H9 (cell line): Measurements from ENCODE around the gene CTIF. TPM values are rescaled to one million over a fixed set of nuclear protein-coding genes. Genes with fewer than 3 reads are reported as not detected.

ENCODE experiments used
- DNase-seq: peaks from one replicate; pipeline ENCODE4 v3.0.0-alpha.2; 2017
- H2AFZ ChIP-seq: one replicate; pipeline ENCODE4 v1.6.1; 2013; ENCODE audit warnings: mild to moderate bottlenecking, low read length, control low read depth, moderate library complexity
- H2AK5ac ChIP-seq: 2 replicates; pipeline ENCODE4 v1.6.1; 2013; ENCODE audit warnings: low read length, control low read depth, mixed read lengths; ENCODE audit not compliant: insufficient read length
- H2BK120ac ChIP-seq: one replicate; pipeline ENCODE4 v1.6.1; 2013; ENCODE audit warnings: low read depth, mild to moderate bottlenecking, low read length, control low read depth, inconsistent platforms; ENCODE audit not compliant: poor library complexity, severe bottlenecking
- H2BK12ac ChIP-seq: 2 replicates; pipeline ENCODE4 v1.6.1; 2013; ENCODE audit warnings: low read length, control low read depth, mixed read lengths, low read depth; ENCODE audit not compliant: insufficient read length
- H2BK15ac ChIP-seq: 2 replicates; pipeline ENCODE4 v1.6.1; 2013; ENCODE audit warnings: low read depth, low read length, control low read depth
- H2BK20ac ChIP-seq: one replicate; pipeline ENCODE4 v1.6.1; 2013; ENCODE audit warnings: low read depth, mild to moderate bottlenecking, low read length, control low read depth, inconsistent platforms; ENCODE audit not compliant: poor library complexity, severe bottlenecking
- H2BK5ac ChIP-seq: 2 replicates; pipeline ENCODE4 v1.6.1; 2013; ENCODE audit warnings: low read length, control low read depth, mixed read lengths; ENCODE audit not compliant: insufficient read length
- H3K14ac ChIP-seq: 2 replicates; pipeline ENCODE4 v1.6.1; 2013; ENCODE audit warnings: low read length, control low read depth; ENCODE audit not compliant: insufficient read depth
- H3K18ac ChIP-seq: 2 replicates; pipeline ENCODE4 v1.6.1; 2013; ENCODE audit warnings: low read depth, mild to moderate bottlenecking, mixed read lengths, low read length, control low read depth; ENCODE audit not compliant: insufficient read length
- H3K23ac ChIP-seq: 2 replicates; pipeline ENCODE4 v1.6.1; 2013; ENCODE audit warnings: low read length, control low read depth, mixed read lengths, low read depth; ENCODE audit not compliant: insufficient read length
- H3K23me2 ChIP-seq: 2 replicates; pipeline ENCODE4 v1.6.1; 2013; ENCODE audit warnings: low read depth, mild to moderate bottlenecking, mixed read lengths, low read length, control low read depth; ENCODE audit not compliant: insufficient read length, poor library complexity, severe bottlenecking
- H3K27ac ChIP-seq: 2 replicates; pipeline ENCODE4 v1.5.1; 2013; ENCODE audit warnings: low read length, control low read depth, mixed read lengths, low read depth; ENCODE audit not compliant: insufficient read length
- H3K27me3 ChIP-seq: 2 replicates; pipeline ENCODE4 v1.6.1; 2013; ENCODE audit warnings: low read length, control low read depth, inconsistent platforms; ENCODE audit not compliant: insufficient read depth
- H3K4ac ChIP-seq: 2 replicates; pipeline ENCODE4 v1.6.1; 2013; ENCODE audit warnings: low read depth, mild to moderate bottlenecking, control low read depth, inconsistent platforms, low read length, moderate library complexity
- H3K4me1 ChIP-seq: 2 replicates; pipeline ENCODE4 v1.6.1; 2013; ENCODE audit warnings: low read length, control low read depth, inconsistent platforms; ENCODE audit not compliant: insufficient read depth
- H3K4me2 ChIP-seq: 2 replicates; pipeline ENCODE4 v1.6.1; 2013; ENCODE audit warnings: low read length, control low read depth, mixed read lengths; ENCODE audit not compliant: insufficient read length, insufficient read depth
- H3K56ac ChIP-seq: 2 replicates; pipeline ENCODE4 v1.6.1; 2013; ENCODE audit warnings: low read depth, mild to moderate bottlenecking, mixed read lengths, low read length, control low read depth; ENCODE audit not compliant: insufficient read length
- H3K79me1 ChIP-seq: 2 replicates; pipeline ENCODE4 v1.6.1; 2013; ENCODE audit warnings: low read depth, mild to moderate bottlenecking, moderate library complexity, low read length, control low read depth, inconsistent platforms; ENCODE audit not compliant: insufficient read depth, poor library complexity, severe bottlenecking
- H3K79me2 ChIP-seq: 2 replicates; pipeline ENCODE4 v1.6.1; 2013; ENCODE audit warnings: low read length, control low read depth, inconsistent platforms; ENCODE audit not compliant: insufficient read depth
- H3K9ac ChIP-seq: 2 replicates; pipeline ENCODE4 v1.6.1; 2013; ENCODE audit warnings: low read length, control low read depth, mixed read lengths; ENCODE audit not compliant: insufficient read length; ENCODE audit errors: extremely low read depth
- H3K9me3 ChIP-seq: one replicate; pipeline ENCODE4 v1.6.1; 2013; ENCODE audit warnings: low read depth, low read length, inconsistent platforms; ENCODE audit not compliant: control insufficient read depth
- H3T11ph ChIP-seq: one replicate; pipeline ENCODE4 v1.6.1; 2013; ENCODE audit warnings: mild to moderate bottlenecking, low read length, control low read depth, inconsistent platforms
- H4K20me1 ChIP-seq: one replicate; pipeline ENCODE4 v1.6.1; 2013; ENCODE audit not compliant: control insufficient read depth, insufficient read length, insufficient read depth
- H4K5ac ChIP-seq: 2 replicates; pipeline ENCODE4 v1.6.1; 2013; ENCODE audit warnings: low read depth, mild to moderate bottlenecking, mixed read lengths, low read length, control low read depth; ENCODE audit not compliant: insufficient read length
- H4K8ac ChIP-seq: replicated peaks from 2 replicates; pipeline ENCODE4 v1.6.1; 2013; ENCODE audit warnings: low read length, control low read depth, mixed read lengths, low read depth; ENCODE audit not compliant: insufficient read length
- H4K91ac ChIP-seq: 2 replicates; pipeline ENCODE4 v1.6.1; 2013; ENCODE audit warnings: low read depth, mild to moderate bottlenecking, moderate library complexity, mixed read lengths, low read length, control low read depth; ENCODE audit not compliant: insufficient read length
- H3K27ac Mint-ChIP-seq, 3 experiments: 2 replicates in 2 of 3; 3 replicates in 1 of 3; pipeline ENCODE4 v1.8.0; 2020 to 2021; ENCODE audit warnings: mixed read lengths in 3 of 3, mild to moderate bottlenecking in 1 of 3, moderate library complexity in 1 of 3
- H3K27me3 Mint-ChIP-seq: 2 replicates; pipeline ENCODE4 v1.8.0; 2021; ENCODE audit warnings: low read depth, mild to moderate bottlenecking, moderate library complexity, mixed read lengths
- H3K36me3 Mint-ChIP-seq, 3 experiments: 2 replicates in 2 of 3; 3 replicates in 1 of 3; pipeline ENCODE4 v1.8.0; 2020 to 2021; ENCODE audit warnings: low read depth in 3 of 3, mixed read lengths in 3 of 3; ENCODE audit not compliant: insufficient read depth in 1 of 3
- H3K4me1 Mint-ChIP-seq, 2 experiments: 2 replicates each; pipeline ENCODE4 v1.8.0; 2020; ENCODE audit warnings: mixed read lengths in 2 of 2
- H3K4me3 Mint-ChIP-seq, 2 experiments: 2 replicates in 1 of 2; 3 replicates in 1 of 2; pipeline ENCODE4 v1.8.0; 2020 to 2021; ENCODE audit warnings: mild to moderate bottlenecking in 2 of 2, mixed read lengths in 2 of 2, moderate library complexity in 1 of 2
- H3K9me3 Mint-ChIP-seq, 2 experiments: 2 replicates in 1 of 2; 3 replicates in 1 of 2; pipeline ENCODE4 v1.8.0; 2020; ENCODE audit warnings: mild to moderate bottlenecking in 2 of 2, mixed read lengths in 2 of 2, moderate library complexity in 1 of 2
- CTCF ChIP-seq: fragments of 200-600 bp; sonication (generic); conservative IDR thresholded peaks from 3 replicates; pipeline ENCODE4 v1.8.0; 2021; ENCODE audit warnings: antibody characterized with exemption, mild to moderate bottlenecking
- WGBS: extraction: QIAGEN DNeasy Blood & Tissue Kit; methylation state at CpG from one replicate; pipeline ENCODE4 v1.1.7; 2013; ENCODE audit warnings: missing lambda C conversion rate, low lambda C conversion rate, mixed read lengths; ENCODE audit not compliant: insufficient read length; ENCODE audit errors: extremely low coverage; 5-methylcytosine and 5-hydroxymethylcytosine counted together
- total RNA-seq: library from RNA; stranded (reverse); gene quantifications from 2 replicates; pipeline ENCODE4 v1.2.1, GENCODE V29; 2021

CTIF gene
- total RNA-seq, 1 experiment from 2014 or later, result 15.8 TPM

DNA sequence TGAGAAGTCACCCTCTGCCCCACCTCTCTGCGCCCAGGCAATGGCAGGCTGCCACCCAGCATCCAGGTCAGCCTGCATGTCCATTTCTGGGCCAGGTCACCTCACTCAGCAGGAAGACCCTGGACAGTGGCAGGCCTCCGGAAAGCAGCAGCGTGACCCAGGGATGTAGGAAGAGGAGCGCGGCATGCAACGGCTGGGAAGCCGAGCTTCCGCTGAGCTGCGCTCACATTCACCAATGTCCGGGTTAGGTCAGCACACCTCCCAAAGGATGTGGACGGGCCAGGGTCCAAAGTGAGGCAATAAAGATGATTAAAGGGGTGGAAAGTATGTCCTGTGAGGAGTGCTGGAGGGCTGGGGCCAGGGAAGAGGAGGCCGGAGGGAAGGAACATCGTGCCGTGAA lies 174.5 kb downstream of the CTIF start:
- no peaks in the 10 kb centered on the region for H4K20me1 ChIP-seq
- no peak overlapping the region for H3K18ac ChIP-seq
- no peak overlapping the region for H4K91ac ChIP-seq
- H2BK5ac ChIP-seq, result no peak overlapping the region
- no peak overlapping the region for H2BK12ac ChIP-seq
- no peak overlapping the region for H3K9ac ChIP-seq
- no peaks in the 10 kb centered on the region for H3K4me1 ChIP-seq
- no peak overlapping the region for H3T11ph ChIP-seq
- H3K79me2 ChIP-seq, result no peaks in the 10 kb centered on the region
- H3K27ac ChIP-seq, result no peak overlapping the region
- H4K8ac ChIP-seq, result no peak overlapping the region
- peaks cover 0 to 2% (median 0%) of the 10 kb centered on the region in 3 experiments; a peak in 1 of 7 replicates for H3K36me3 Mint-ChIP-seq
- H2BK15ac ChIP-seq, result no peak overlapping the region
- H2AK5ac ChIP-seq, result no peak overlapping the region
- H2BK120ac ChIP-seq, result no peak overlapping the region
- WGBS, result no CpG with 5 or more reads among the region's 14 CpGs
- no peaks in the 10 kb centered on the region for H3K27me3 ChIP-seq
- no peak overlapping the region for H3K4me2 ChIP-seq
- H3K27me3 Mint-ChIP-seq, result peaks cover 1% of the 10 kb centered on the region; the same call in 1 of the 2 replicates
- no peaks in the 10 kb centered on the region for H3K79me1 ChIP-seq
- H3K23me2 ChIP-seq, result peaks cover 3% of the 10 kb centered on the region
- no peak overlapping the region for H2AFZ ChIP-seq
- no peak overlapping the region for H3K4me3 Mint-ChIP-seq
- no peak overlapping the region for H3K23ac ChIP-seq
- no peak for DNase-seq
- peak overlapping the region in 1 of 3 experiments; percentile 2; a peak in 2 of 7 replicates for H3K27ac Mint-ChIP-seq
- no peak overlapping the region for H3K14ac ChIP-seq
- H3K4me1 Mint-ChIP-seq, result peaks cover 29% of the 10 kb centered on the region in 2 experiments
- H3K56ac ChIP-seq, result no peak overlapping the region
- no peaks in the 10 kb centered on the region for H3K9me3 ChIP-seq
- H4K5ac ChIP-seq, result no peak overlapping the region
- no peak for TF ChIP-seq CTCF
- H2BK20ac ChIP-seq, result no peak overlapping the region
- H3K9me3 Mint-ChIP-seq, result peaks cover 0 to 2% of the 10 kb centered on the region in 2 experiments; a peak in 1 of 5 replicates
- H3K4ac ChIP-seq, result no peak overlapping the region
